Activated CD8-positive, alpha-beta T cell treated with anti-CD3 and anti-CD28 coated beads for 36 hours (primary cell): Measurements from ENCODE around the gene FAM222B. TPM values are rescaled to one million over a fixed set of nuclear protein-coding genes. Genes with fewer than 3 reads are reported as not detected.
"Not testable (repeated sequence)": the region's sequence is repeated elsewhere in the genome, so short reads cannot be mapped to it uniquely, and the experiment has no call there.

Experiments used
- ATAC-seq: fragments of 200-7000 bp; cut with Tn5 transposase; one replicate; pipeline ENCODE4 v1.10.0; 2021; ENCODE audit warnings: mild to moderate bottlenecking, moderate library complexity
- CTCF ChIA-PET: fragments of 350-600 bp; sonication (Branson Sonifier 250); formaldehyde crosslinking; loops from one replicate; lab custom pipeline; 2021; ENCODE audit warnings: antibody characterized with exemption; lab: Charles Lee
- POLR2A ChIA-PET: fragments of 350-600 bp; sonication (Branson Sonifier 250); formaldehyde crosslinking; loops from one replicate; lab custom pipeline; 2021; ENCODE audit warnings: antibody characterized with exemption; lab: Charles Lee
- DNase-seq: peaks from one replicate; pipeline ENCODE4 v3.0.0-alpha.2; 2020
- H3K27ac Mint-ChIP-seq: one replicate; pipeline ENCODE4 v1.8.0; 2021; ENCODE audit warnings: mild to moderate bottlenecking, mixed read lengths
- H3K27me3 Mint-ChIP-seq: one replicate; pipeline ENCODE4 v1.8.0; 2021; ENCODE audit warnings: mixed read lengths
- H3K36me3 Mint-ChIP-seq: one replicate; pipeline ENCODE4 v1.8.0; 2021; ENCODE audit warnings: low read depth, mixed read lengths
- H3K4me1 Mint-ChIP-seq: one replicate; pipeline ENCODE4 v1.8.0; 2021; ENCODE audit warnings: low read depth, mixed read lengths
- H3K4me3 Mint-ChIP-seq: one replicate; pipeline ENCODE4 v1.8.0; 2021; ENCODE audit warnings: mild to moderate bottlenecking, moderate library complexity, mixed read lengths
- H3K9me3 Mint-ChIP-seq: one replicate; pipeline ENCODE4 v1.8.0; 2021; ENCODE audit warnings: mixed read lengths
- intact Hi-C: fragments of 100-400 bp; cut with micrococcal nuclease; formaldehyde crosslinking; loops from one replicate; pipeline ENCODE4 v1.10.0; 2022
- total RNA-seq, 2 experiments: library from RNA; stranded (reverse); gene quantifications; one replicate each; pipeline ENCODE4 v1.2.3, GENCODE V29; 2021
- TF ChIP-seq, protein P1 (sequence below): fragments of 200-600 bp; IDR thresholded peaks from one replicate; pipeline ENCODE4 v1.8.0; 2022; ENCODE audit warnings: antibody characterized with exemption, mild to moderate bottlenecking

The FAM222B gene
- total RNA-seq, 2 experiments from 2014 or later: 14.7 to 15.2 TPM

DNA sequence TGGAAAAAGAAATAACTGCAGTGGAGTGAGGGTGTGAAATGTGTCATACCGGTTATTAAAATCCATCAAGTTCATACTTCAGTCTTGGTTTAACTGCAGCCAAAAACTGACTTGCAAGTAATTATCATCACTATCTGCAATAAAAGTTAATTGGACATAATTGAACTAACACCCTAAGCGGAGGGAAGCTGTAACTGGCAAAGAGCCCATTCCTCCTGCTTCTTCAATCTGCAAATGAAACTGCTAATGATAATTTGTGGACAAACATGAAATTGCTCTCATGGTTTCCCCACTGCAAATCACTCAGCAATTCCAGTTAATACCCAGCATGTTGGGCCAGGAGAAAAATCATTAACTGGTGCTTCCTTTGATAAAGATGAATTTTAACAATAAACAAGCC lies 46.5 kb downstream of the FAM222B start:
- POLR2A ChIA-PET: no interaction called here

DNA sequence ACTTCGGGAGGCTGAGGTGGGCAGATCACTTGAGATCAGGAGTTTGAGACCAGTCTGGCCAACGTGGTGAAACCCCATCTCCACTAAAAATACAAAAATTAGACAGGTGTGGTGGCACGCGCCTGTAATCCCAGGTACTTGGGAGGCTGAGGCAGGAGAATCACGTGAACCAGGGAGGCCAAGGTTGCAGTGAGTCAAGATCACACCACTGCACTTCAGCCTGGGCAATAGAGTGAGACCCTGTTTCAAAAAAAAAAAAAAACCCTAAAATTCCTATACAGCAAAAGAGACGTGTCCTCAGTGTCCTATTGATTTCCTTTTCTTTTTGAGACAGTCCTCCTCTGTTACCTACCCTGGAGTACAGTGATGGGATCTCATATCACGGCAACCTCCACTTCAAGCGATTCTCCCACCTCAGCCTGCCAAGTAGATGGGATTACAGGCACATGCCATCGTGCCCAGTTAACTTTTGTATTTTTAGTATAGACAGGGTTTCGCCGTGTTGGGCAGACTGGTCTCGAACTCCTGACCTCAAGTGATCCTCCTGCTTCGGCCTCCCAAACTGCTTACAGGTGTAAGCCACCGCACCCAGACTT lies 47.6 kb downstream of the FAM222B start:
- H3K4me3 Mint-ChIP-seq, H3K9me3 Mint-ChIP-seq, H3K36me3 Mint-ChIP-seq, POLR2A ChIA-PET, ATAC-seq, intact Hi-C loops, H3K27ac Mint-ChIP-seq, DNase-seq, H3K27me3 Mint-ChIP-seq: not testable (repeated sequence)
- peaks cover 17% of the 10 kb centered on the region for H3K4me1 Mint-ChIP-seq
- CTCF ChIA-PET: interaction anchor here (1.2 kb wide), 1 partner anchor 31 kb away, joined by 5 read pairs; no protein-coding TSS in a partner anchor

More for the DNA sequence above, 46.5 kb downstream of the FAM222B start:
- H3K36me3 Mint-ChIP-seq: peaks cover 5% of the 10 kb centered on the region
- no peak for DNase-seq
- intact Hi-C loops: no loop called here
- no peak for ATAC-seq
- no peak overlapping the region for H3K4me3 Mint-ChIP-seq
- no peaks in the 10 kb centered on the region for H3K27me3 Mint-ChIP-seq
- H3K27ac Mint-ChIP-seq: no peak overlapping the region
- TF ChIP-seq, protein P1, sequence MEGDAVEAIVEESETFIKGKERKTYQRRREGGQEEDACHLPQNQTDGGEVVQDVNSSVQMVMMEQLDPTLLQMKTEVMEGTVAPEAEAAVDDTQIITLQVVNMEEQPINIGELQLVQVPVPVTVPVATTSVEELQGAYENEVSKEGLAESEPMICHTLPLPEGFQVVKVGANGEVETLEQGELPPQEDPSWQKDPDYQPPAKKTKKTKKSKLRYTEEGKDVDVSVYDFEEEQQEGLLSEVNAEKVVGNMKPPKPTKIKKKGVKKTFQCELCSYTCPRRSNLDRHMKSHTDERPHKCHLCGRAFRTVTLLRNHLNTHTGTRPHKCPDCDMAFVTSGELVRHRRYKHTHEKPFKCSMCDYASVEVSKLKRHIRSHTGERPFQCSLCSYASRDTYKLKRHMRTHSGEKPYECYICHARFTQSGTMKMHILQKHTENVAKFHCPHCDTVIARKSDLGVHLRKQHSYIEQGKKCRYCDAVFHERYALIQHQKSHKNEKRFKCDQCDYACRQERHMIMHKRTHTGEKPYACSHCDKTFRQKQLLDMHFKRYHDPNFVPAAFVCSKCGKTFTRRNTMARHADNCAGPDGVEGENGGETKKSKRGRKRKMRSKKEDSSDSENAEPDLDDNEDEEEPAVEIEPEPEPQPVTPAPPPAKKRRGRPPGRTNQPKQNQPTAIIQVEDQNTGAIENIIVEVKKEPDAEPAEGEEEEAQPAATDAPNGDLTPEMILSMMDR: no peak
- H3K9me3 Mint-ChIP-seq: no peaks in the 10 kb centered on the region
- CTCF ChIA-PET: no interaction called here
- H3K4me1 Mint-ChIP-seq: peaks cover 11% of the 10 kb centered on the region

DNA sequence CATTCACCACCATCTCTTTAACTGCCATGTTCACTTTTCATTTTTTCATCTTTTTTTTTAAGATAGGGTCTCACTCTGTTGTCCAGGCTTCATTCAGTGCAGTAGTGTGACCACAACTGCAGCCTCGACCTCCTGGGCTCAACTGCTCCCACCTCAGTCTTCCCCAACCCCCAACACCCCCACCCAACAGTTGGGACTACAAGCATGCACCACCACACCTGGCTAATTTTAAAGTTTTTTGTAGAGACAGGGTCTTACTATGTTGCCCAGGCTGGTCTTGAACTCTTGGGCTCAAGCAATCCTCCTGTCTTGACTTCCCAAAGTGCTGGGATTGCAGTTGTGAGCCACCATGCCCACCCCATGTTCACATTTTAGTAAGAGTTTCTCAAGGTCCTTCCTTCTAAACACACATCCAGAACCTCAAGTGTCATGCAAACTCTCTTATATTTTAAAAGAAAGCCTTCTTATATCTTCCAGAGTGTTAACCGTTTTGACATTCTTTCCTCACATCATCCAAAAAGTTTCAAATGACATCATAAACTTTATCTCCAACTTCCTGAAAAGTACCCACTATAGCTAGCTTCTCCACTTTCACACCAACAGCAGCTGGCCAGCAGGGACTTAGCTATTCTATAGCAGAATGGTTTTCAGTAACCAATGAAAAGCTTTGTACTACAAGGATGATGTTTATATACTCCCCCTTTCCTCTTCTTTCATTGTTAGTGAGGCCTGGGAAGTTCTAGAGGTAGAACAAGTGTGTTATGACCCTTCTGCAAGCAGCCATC lies 49.5 kb downstream of the FAM222B start:
- DNase-seq (no peak), ATAC-seq (no peak)
- no peaks in the 10 kb centered on the region for H3K9me3 Mint-ChIP-seq
- peaks cover 22% of the 10 kb centered on the region for H3K4me1 Mint-ChIP-seq
- H3K36me3 Mint-ChIP-seq: peaks cover 5% of the 10 kb centered on the region
- TF ChIP-seq, protein P1: no peak
- ChIA-PET POLR2A (interaction anchor here (0.8 to 1.1 kb wide), 3 partner anchors 15 to 117 kb away, joined by 3 to 4 read pairs (median 4); no protein-coding TSS in a partner anchor), CTCF (interaction anchor here (1.0 to 1.4 kb wide), 2 partner anchors 34 to 109 kb away, joined by 3 read pairs; no protein-coding TSS in a partner anchor)
- H3K27ac Mint-ChIP-seq: no peak overlapping the region
- intact Hi-C loops: no loop called here
- no peak overlapping the region for H3K4me3 Mint-ChIP-seq
- no peaks in the 10 kb centered on the region for H3K27me3 Mint-ChIP-seq

DNA sequence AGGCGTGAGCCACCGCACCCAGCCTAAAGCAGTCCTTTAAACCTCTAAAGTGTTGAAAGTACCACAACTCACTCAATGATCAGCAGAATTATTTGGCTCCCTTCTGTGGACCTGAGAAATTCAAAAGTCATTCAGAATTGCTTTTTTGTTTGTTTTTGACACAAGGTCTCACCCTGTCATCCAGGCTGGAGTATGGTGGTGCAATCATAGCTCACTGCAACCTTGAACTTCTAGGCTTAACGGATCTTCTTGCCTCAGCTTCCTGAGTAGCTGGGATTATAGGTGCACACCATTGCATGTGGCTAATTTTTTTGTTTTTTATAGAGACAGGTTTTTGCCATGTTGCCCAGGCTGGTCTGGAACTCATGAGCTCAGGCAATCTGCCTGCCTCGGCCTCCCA lies 54.5 kb downstream of the FAM222B start:
- POLR2A ChIA-PET: no interaction called here

DNA sequence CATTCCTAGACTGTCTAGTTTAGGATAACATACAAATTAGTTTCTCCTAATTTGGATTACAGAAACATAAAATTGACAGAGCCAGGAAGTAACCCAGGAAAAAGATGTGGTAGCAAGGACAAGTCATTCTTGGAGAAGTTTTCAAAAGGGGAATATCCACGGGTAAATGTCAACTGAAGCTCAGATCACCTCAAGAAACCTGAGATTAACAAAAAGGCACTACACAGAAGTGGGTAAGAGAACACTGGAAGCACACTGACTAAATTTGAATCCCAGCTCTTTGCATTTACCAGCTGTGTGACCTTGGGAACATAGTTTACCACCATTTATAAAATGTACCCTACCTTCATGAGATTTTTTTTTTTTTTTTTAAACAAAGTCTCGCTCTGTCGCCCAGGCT lies 59.4 kb downstream of the FAM222B start:
- CTCF ChIA-PET: interaction anchor here (1.8 to 2.4 kb wide), 2 partner anchors 14 to 20 kb away, joined by 5 to 20 read pairs; no protein-coding TSS in a partner anchor
- no peaks in the 10 kb centered on the region for H3K27me3 Mint-ChIP-seq

More for the DNA sequence above, 54.5 kb downstream of the FAM222B start:
- no peaks in the 10 kb centered on the region for H3K27me3 Mint-ChIP-seq
- TF ChIP-seq, protein P1: no peak
- ATAC-seq: no peak
- H3K4me1 Mint-ChIP-seq: peaks cover 16% of the 10 kb centered on the region
- no peaks in the 10 kb centered on the region for H3K9me3 Mint-ChIP-seq
- H3K36me3 Mint-ChIP-seq: peaks cover 5% of the 10 kb centered on the region
- no peak overlapping the region for H3K4me3 Mint-ChIP-seq
- no peak overlapping the region for H3K27ac Mint-ChIP-seq
- DNase-seq: no peak
- intact Hi-C loops: no loop called here
- CTCF ChIA-PET: interaction anchor here (1.1 to 3.5 kb wide), 2 partner anchors 24 to 38 kb away, joined by 4 to 16 read pairs; no protein-coding TSS in a partner anchor

DNA sequence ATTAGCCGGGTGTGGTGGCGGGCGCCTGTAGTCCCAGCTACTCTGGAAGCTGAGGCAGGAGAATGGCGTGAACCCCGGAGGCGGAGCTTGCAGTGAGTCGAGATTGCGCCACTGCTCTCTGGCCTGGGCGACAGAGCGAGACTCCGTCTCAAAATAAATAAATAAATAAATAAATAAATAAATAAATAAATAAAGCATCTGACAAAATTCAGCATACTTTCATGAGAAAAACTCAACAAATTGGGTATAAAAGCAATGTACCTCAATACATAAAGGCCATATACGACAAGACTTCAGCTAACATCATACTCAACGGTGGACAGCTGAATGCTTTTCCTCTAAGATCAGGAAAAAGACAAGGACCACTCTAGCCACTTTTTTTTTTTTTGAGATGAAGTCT lies 63.0 kb downstream of the FAM222B start:
- H3K27ac Mint-ChIP-seq, H3K9me3 Mint-ChIP-seq, H3K4me3 Mint-ChIP-seq, intact Hi-C loops, H3K27me3 Mint-ChIP-seq, DNase-seq, ATAC-seq: not testable (repeated sequence)
- Mint-ChIP-seq H3K36me3 (peaks cover 16% of the 10 kb centered on the region), H3K4me1 (peaks cover 37% of the 10 kb centered on the region)
- ChIA-PET CTCF (interaction anchor here (5.2 kb wide), 1 partner anchor 15 kb away, joined by 22 read pairs; no protein-coding TSS in a partner anchor), POLR2A (interaction anchor here (1.0 kb wide), 1 partner anchor 122 kb away, joined by 4 read pairs; no protein-coding TSS in a partner anchor)

More for the DNA sequence above, 59.4 kb downstream of the FAM222B start:
- DNase-seq (no peak), ATAC-seq (no peak)
- Mint-ChIP-seq H3K9me3 (no peaks in the 10 kb centered on the region), H3K4me1 (peaks cover 22% of the 10 kb centered on the region), H3K4me3 (no peak overlapping the region), H3K36me3 (peaks cover 15% of the 10 kb centered on the region), H3K27ac (peak overlapping the region; percentile 5)
- POLR2A ChIA-PET: no interaction called here
- TF ChIP-seq, protein P1: no peak
- intact Hi-C loops: no loop called here
